RKO (cell line): ENCODE measurements around the gene GGT1.
A peak's percentile ranks its signal among the peaks of the same experiment; 100 is the strongest.
"Not testable (repeated sequence)": the region's sequence is repeated elsewhere in the genome, so short reads cannot be mapped to it uniquely, and the experiment has no call there.

Experiments
- DNase-seq: peaks from one replicate; pipeline ENCODE4 v3.0.0-alpha.2; 2016; ENCODE audit warnings: low spot score

GGT1 gene

GRCh38 chr22:24599958-24600715, 2.9 kb upstream of the GGT1 start:
- DNase-seq, result not testable (repeated sequence)

DNA sequence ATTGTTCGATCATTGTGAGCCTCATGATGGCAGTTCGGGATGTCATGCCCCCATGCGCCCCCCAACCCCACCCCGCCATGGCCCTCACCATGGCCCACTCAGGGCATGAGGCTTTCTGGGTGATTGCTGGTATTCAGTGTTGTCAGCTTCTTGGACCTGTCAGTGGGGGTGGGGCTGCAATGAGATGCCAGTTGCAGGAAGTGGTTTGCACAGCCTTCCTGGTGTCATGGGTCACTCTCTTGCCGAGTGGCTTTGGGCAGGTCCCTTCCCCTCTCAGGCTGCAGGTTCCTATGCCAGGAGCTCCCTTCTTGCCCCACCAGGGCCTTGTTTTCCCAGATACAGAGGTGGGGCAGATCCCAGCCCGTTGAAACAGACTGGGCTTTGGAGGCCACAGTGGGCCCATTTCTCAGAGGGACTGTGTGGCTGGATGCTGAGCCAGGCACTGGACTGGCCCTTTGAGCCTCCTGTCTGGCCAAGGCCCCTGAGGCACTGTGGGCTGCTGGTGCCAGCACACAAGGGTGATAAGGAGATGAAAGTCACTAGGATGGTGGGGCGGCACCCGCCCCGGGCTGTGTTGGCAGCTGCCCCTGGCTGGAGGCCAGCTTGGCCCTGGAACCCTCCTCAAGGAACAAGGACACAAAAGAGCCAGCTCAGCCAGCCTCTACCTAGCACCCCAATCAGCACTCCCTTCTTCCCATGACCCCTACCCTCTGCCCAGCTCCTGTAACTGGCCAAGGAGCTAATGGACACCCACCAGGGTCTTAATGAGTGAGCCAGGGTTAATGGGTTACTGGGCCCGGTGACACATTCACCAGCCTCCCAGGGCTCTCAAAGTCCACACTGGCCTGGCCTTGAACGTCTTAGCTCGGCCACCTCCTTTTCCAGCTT, 1.5 kb upstream of the GGT1 start:
- no peak for DNase-seq

GRCh38 chr22:24602105-24602749, 766 bp upstream of the GGT1 start:
- DNase-seq, result not testable (repeated sequence)

DNA sequence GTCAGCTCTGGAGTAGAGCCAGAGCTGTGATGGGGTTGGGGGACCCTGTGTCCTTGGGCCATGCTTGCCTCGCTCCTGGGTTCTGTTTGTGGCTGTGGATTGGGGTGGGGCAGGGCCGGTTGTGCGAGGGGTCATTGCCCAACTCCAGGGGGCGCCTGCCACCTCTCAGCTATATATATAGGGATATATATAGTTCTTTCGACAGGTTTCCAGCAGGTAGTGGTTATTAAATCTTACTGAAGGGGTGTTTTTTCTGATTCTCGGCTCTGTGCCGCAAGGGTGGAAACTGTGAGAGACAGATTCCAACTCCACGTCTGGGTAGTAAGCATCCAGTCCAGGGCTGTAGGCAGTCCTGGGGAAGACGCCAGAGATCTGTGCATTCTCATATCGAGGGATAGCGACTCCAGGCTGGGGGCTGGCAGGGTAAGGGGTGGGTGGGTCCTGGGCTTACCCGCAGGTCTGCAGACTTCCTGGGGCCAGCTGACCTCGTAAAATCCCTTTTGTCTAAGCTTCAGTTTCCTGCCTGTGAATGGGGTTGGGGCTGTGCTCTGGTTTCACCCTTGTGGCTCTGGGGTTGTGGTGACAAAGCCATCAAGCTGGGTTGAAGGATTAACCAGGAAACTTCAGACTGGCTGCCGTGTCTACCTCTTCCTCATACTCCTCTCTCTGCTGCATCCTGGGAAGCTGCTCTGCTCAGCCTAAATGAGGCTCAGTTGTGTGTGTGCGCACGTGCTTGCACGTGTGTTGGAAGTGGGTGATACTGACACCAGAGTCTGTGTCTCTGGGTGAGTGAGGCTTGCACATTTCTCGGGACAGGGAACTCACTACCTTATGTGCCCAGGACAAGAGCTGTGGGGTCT, 1.0 kb downstream of the GGT1 start:
- DNase-seq, result not testable (repeated sequence)

DNA sequence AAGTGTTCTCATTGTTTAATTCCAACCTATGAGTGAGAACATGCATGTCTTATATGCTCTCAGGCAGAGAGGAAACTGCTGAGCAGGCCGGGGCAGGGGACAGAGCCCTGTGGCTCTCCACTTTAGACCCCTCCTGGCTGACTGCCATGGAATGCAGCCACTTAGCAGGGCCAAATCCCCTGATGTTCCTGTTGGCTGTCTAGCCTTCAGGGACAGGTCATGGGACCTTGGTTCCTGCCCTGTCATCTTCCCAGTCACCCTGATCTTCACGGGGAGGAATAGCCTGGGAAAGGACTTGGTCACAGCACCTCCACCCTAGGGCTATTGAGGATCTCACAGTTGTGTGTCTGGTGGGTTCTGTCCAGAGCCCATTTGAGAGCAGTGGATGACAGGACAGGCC, 3.3 kb downstream of the GGT1 start:
- not testable (repeated sequence) for DNase-seq

DNA sequence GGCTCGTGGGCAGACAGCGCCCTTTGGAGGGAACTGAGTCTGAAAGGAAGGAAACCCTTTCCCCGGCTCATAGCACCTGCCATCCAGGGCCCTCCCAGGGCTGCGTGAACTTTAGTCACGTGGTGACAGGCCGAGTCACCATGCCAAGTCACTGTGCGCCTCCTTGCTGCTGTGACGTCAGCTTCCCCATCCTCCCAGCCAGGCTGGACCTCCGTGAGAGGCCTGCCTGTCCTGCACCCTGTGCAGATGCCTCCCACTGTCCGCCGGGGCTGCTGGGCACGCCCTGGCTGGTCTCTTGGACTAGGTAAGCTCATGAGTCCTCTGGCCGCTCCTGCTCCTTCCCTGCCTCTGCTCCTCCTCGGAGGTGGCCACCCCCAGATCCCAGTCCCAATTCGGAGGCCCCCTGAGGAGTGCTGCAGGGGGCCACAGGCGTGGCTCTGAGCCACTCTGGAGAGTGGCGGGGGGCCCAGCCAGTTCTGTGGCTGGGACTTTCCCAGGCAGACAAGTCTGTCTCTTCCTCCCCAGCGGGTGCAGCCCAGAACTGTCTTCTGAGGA, 4.5 kb downstream of the GGT1 start:
- peak; percentile 68 for DNase-seq

DNA sequence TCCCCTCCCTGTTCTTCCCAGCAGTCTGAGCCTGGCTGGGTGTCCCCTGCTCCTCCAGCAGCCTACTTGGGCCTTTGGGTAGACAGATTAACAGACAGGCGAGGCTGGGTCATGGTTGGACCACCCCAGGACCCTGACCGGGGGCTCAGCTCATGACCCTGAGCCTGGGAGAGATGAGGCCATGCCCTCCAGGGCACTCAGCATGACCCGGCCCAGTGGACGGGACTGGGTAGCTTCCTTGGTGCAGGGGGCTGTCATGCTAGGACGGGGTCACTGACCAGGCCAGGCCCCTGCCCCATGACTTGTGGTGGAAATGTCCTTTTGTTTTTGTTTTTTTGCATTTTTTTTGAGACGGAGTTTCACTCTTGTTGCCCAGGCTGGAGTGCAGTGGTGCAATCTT, 5.3 kb downstream of the GGT1 start:
- DNase-seq, result not testable (repeated sequence)

DNA sequence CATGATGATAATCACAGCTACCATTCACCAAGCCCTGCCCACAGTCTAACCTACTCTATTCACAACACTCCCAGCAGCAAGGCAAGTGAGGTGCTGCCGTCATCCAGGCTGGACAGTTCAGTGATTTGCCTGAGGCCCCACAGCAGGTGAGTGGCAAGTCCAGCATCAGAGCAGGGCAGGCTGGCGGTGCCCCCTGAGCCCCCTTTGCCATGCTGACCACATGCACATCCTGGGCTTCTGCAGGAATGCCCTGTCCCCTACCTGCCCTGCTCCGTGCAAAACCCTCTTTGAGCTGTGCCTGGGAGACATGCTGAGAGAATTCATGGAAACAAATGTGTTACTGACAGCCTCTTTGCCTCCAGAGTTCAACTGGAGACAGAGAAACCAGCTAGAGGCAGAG, 6.9 kb downstream of the GGT1 start:
- DNase-seq, result not testable (repeated sequence)

DNA sequence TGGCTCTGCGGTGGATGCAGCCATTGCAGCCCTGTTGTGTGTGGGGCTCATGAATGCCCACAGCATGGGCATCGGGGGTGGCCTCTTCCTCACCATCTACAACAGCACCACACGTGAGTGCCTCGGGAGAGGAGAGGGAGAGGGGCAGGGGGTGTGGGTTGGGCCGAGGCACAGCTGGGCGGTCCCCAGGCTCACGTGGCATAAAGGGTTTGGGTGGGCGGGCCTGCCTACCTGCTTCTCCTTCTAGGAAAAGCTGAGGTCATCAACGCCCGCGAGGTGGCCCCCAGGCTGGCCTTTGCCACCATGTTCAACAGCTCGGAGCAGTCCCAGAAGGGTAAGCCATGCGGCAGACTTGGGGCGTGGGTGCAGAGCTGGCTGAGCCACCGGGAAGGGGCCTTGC, 11.8 kb downstream of the GGT1 start:
- DNase-seq, result not testable (repeated sequence)

DNA sequence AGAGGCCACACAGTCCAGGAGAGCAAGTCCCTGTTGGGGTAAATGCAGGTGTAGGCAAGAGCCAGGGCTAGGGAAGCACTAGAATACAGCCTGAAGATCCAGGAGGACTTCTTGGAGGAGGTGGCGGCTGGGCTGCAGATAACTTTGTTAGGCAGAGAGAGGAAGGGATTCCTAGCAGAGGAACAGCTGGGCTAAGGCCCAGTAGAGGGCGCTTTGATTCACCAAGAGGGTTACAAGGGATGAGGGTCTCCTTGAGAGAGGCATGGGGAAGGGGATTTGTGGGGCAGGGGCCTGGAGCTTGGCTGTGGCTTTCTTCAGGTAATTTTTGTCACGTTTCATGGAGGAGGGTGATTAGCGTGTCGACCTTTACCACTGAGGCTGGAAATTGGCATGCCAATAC, 18.3 kb downstream of the GGT1 start:
- not testable (repeated sequence) for DNase-seq

- not testable (repeated sequence) for DNase-seq
Measured at GRCh38 chr22:24622596-24622995, 19.6 kb downstream of the GGT1 start.

DNA sequence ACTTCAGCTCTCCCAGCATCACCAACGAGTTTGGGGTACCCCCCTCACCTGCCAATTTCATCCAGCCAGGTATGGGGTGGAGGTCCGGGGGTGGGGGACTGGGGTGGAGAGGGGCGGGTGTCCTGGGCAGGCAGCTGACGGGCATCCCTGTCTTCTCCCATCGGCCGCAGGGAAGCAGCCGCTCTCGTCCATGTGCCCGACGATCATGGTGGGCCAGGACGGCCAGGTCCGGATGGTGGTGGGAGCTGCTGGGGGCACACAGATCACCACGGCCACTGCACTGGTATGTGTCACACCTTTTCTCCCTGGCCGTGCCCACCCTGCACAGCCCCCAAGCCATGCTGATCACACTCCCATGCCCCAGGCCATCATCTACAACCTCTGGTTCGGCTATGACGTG, 24.9 kb downstream of the GGT1 start:
- DNase-seq, result not testable (repeated sequence)

DNA sequence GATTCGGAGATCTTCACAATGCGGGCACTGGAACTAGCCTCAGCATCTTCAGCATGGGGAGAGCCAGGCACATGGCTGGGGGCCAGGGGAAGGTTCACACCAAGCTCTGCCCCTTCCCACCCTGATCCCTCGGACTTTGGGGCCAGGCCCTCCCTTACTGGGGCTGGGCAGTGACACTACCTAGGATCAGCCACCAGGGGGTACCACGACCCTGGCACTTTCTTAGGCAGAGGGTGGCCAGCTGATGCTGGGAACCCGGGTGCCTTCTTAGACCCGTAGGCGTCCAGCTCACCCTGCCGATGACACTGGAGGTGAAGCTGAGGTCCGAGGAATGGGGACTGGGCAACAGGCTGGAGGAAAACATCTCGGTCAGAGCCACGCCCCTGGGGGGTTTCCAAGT, 26.1 kb downstream of the GGT1 start:
- DNase-seq, result not testable (repeated sequence)

- not testable (repeated sequence) for DNase-seq
Measured at GRCh38 chr22:24630812-24631427, 27.9 kb downstream of the GGT1 start.

DNA sequence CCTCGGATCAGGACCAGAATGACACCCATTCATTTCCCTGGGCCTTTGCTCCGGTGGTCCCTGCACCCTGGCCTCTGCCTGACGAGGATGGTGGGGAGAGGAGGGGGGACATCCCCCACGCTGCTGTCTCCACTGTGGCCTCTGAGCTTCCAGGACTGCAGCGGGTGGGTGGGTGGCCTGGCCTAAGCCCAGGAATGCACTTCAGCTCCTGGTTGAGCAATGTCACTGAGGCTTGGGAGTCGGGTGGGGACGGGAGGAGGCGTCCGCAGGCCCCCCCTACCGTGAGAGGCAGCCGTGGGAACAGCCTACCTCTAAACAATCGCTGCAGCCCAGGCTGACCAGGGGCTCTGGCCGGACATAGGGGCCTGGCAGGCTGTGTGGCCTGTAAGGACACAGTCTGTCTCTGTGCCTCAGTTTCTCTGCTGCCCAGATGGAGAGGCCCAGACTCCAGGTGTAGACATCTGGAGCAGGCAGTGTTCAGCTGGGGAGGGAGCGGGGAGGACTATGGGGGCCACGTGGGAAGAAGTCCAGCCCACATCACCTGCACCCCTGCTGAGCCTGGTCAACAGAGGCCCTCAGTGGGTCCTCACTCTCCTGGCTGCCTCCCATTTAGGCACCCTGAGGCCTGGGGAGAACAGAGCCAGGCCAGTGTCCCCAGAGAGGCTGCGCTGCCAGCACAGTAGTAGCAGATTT, 28.6 kb downstream of the GGT1 start:
- DNase-seq, result not testable (repeated sequence)

GRCh38 chr22:24632642-24633041, 29.6 kb downstream of the GGT1 start:
- DNase-seq, result not testable (repeated sequence)

DNA sequence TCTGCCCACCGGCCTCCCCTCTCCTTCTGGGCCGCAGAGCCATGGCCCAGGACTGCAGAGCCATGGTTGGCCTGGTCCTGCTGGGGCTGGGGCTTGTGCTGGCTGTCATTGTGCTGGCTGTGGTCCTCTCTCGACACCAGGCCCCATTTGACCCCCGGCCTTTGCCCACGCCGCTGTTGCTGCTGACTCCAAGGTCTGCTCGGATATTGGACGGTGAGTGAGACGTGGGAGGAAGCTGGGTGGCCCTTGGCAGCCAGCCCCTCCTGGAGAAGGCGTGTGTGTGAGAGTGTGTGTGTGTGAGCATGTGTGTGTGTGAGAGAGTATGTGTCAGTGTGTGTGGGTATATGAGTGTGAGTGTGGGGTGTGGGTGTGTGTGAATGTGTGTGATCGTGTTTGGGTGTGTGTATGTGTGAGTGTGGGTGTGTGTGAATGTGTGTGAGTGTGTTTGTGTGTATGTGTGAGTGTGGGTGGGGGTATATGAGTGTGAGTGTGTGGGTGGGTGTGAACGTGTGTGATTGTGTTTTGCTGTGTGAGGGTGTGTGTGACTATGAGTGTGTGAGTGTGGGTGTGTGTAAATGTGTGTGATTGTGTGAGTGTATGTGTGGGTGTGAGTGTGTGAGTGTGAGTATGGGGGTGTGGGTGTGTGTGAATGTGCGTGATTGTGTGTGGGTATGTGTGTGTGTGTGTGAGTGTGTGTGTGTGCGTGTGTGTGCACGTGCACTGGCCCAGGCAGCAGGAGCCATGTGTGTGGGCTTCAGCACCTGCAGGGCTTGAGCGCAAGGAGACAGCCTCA, 30.4 kb downstream of the GGT1 start:
- DNase-seq, result not testable (repeated sequence)

DNA sequence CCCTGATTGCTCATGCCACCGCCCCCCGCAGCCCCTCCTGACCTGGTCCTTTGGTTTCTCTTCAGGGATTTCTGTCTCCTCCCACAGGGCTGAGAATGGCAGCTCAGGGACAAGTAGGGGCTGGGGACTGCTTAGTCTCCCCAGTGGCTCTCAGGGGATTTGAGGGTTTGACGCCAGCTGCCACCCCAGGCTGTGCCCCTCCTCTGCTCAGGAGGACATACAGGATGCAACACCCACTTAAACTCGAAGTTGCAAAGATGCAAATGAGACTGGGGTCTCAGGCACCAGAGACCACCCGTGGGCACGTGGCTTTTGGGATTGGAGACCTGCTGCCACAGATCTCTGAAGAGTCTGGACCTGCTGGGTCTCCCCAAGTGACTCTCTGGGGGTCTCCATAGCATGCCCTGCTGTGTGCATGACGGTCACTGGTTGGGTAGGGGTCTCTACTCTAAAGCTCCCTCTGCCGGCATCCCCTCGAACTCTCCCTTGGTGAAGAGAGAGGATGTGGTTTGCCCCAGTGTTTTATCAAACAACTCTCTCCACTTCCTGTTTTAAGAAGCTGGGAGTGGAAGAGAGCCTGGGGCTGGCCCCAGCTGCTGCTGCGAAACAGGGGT, 31.9 kb downstream of the GGT1 start:
- DNase-seq, result not testable (repeated sequence)

- DNase-seq, result not testable (repeated sequence)
Measured at GRCh38 chr22:24636513-24636912, 33.5 kb downstream of the GGT1 start.
